ENCODE data around the gene ZNF14. TPM values are rescaled to one million over a fixed set of nuclear protein-coding genes. Genes with fewer than 3 reads are reported as not detected.

ZNF14 gene
- total RNA-seq, 1 donor from 2014 or later, result 21.0 TPM

DNA sequence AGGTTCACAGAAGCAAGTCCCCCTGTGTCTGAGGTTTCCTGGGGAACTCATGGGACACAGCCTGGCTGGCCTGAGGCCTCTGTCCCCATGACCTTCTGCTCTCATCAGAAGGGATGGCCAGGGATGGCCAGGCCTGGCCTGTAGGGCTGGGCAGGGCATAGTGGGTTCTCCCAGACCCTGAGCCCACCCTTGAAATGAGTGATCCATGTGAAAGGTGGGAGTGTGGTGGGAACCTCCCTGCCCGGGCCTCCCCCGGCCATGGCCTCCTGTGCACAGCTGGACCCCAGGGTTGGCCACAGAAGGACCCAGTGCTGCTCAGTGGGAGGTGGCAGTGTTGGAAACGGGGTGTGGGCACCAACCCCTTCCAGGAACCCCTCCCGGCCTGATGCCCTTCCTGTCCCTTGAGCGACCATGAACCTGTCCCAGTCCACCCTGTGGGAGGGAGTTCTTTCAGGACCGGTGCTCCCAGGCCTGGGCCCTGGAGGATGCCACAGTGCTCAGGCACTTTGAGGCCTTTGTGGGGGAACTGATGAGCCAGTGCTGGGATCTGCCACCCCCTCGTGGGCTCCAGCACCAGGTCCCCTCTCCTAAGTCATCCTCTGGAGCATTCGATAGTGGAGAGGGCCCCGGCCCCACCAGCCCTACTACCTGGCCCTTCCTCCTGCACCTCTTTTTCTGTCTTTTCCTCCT lies 15.5 kb upstream of the ZNF14 start:
- Histone ChIP-seq H3K4me1 (no peaks in the 10 kb centered on the region), H3F3A (ENCODE audit: low read depth) (no peaks in the 10 kb centered on the region), H3K9ac (no peak overlapping the region), H3K9me3 (ENCODE audit: low read depth) (no peaks in the 10 kb centered on the region), H3K4me2 (no peak overlapping the region), H3K4me3 (no peak overlapping the region), H3K79me2 (ENCODE audit: low read depth) (no peaks in the 10 kb centered on the region), H2AFZ (replicated peaks) (no peak overlapping the region), H3K36me3 (no peaks in the 10 kb centered on the region), H4K20me1 (ENCODE audit: low read depth) (no peaks in the 10 kb centered on the region), H3K27ac (no peak overlapping the region), H3K27me3 (no peaks in the 10 kb centered on the region)
- no peaks in the 10 kb centered on the region for H3K4me1 Mint-ChIP-seq
- H3K36me3 Mint-ChIP-seq, result no peaks in the 10 kb centered on the region
- TF ChIP-seq EZH2phosphoT487 (IDR thresholded peaks at IDR 0.05), result no peak
- no peak for TF ChIP-seq EZH2 (IDR thresholded peaks at IDR 0.05)
- TF ChIP-seq, protein P1, sequence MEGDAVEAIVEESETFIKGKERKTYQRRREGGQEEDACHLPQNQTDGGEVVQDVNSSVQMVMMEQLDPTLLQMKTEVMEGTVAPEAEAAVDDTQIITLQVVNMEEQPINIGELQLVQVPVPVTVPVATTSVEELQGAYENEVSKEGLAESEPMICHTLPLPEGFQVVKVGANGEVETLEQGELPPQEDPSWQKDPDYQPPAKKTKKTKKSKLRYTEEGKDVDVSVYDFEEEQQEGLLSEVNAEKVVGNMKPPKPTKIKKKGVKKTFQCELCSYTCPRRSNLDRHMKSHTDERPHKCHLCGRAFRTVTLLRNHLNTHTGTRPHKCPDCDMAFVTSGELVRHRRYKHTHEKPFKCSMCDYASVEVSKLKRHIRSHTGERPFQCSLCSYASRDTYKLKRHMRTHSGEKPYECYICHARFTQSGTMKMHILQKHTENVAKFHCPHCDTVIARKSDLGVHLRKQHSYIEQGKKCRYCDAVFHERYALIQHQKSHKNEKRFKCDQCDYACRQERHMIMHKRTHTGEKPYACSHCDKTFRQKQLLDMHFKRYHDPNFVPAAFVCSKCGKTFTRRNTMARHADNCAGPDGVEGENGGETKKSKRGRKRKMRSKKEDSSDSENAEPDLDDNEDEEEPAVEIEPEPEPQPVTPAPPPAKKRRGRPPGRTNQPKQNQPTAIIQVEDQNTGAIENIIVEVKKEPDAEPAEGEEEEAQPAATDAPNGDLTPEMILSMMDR (IDR thresholded peaks at IDR 0.05), result no peak
- H3K9me3 Mint-ChIP-seq, result peaks cover 46% of the 10 kb centered on the region
- H3K4me3 Mint-ChIP-seq, result no peak overlapping the region
- no peak for DNase-seq (ENCODE audit: low spot score)
- peaks cover 4% of the 10 kb centered on the region for H3K27me3 Mint-ChIP-seq (ENCODE audit: insufficient read depth, low read depth)
- no peak overlapping the region for H3K27ac Mint-ChIP-seq

DNA sequence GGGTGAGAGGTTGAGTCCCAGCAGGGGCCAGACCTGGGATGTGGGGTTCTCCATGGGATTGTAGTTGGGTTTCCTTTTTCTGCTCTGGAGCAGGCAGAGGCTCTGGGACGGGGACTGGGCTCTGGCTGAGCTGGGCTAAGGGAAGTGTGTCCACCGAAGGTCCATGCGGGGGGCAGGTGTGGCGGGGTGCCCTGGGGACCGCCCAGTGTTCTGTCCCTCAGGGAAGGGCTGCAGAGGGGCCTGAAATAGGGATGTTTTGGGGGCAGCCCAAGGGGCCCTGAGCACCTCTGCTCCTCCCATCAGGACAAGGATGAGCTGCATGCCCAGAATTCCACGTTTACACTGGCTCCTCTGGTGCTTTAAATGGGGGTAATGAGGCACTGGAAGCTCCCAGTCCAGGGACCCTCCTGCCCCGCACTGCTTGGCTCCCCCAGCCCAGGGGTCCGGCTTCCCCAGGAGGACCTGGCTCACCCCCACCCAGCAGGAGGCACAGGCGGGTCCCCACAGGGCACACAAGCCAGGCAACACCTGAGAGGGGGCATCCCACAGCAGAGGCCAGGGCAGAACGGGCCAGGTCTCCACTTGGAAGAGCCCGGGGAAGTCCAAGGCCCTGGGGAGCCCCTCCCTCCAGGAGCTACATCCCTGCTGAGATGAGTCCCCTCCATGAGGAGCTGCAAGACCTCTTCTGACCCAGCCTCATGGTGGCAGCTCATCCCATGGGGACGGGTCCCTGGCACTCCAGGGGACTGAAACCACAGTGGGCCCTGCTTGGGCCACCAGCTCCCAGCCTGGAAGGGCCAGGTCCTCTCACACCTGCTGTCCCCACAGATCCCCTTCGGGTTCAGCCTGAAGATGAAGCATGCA lies 14.7 kb upstream of the ZNF14 start:
- TF ChIP-seq EZH2 (IDR thresholded peaks at IDR 0.05), result no peak
- TF ChIP-seq, protein P1 (IDR thresholded peaks at IDR 0.05), result no peak
- TF ChIP-seq EZH2phosphoT487 (IDR thresholded peaks at IDR 0.05), result no peak
- H3K27me3 Mint-ChIP-seq (ENCODE audit: insufficient read depth, low read depth), result peaks cover 7% of the 10 kb centered on the region

GRCh38 chr19:19746286-19747213 lies 13.6 kb upstream of the ZNF14 start:
- Histone ChIP-seq H3K9ac (no peak overlapping the region), H3K27me3 (no peaks in the 10 kb centered on the region), H4K20me1 (ENCODE audit: low read depth) (no peaks in the 10 kb centered on the region), H3K79me2 (ENCODE audit: low read depth) (no peaks in the 10 kb centered on the region), H3K4me2 (no peak overlapping the region), H3K36me3 (no peaks in the 10 kb centered on the region), H3K27ac (no peak overlapping the region), H2AFZ (replicated peaks) (no peak overlapping the region), H3K4me1 (no peaks in the 10 kb centered on the region), H3K4me3 (no peak overlapping the region), H3F3A (ENCODE audit: low read depth) (no peaks in the 10 kb centered on the region), H3K9me3 (ENCODE audit: low read depth) (no peaks in the 10 kb centered on the region)
- Mint-ChIP-seq H3K4me1 (no peaks in the 10 kb centered on the region), H3K9me3 (peaks cover 35% of the 10 kb centered on the region), H3K27me3 (ENCODE audit: insufficient read depth, low read depth) (peaks cover 7% of the 10 kb centered on the region), H3K4me3 (no peak overlapping the region), H3K36me3 (no peaks in the 10 kb centered on the region), H3K27ac (no peak overlapping the region)
- DNase-seq (ENCODE audit: low spot score), result no peak
- TF ChIP-seq, protein P1 (IDR thresholded peaks at IDR 0.05), result no peak
- TF ChIP-seq EZH2 (IDR thresholded peaks at IDR 0.05), result no peak
- no peak for TF ChIP-seq EZH2phosphoT487 (IDR thresholded peaks at IDR 0.05)

More for the DNA sequence above, 14.7 kb upstream of the ZNF14 start:
- H3K36me3 Mint-ChIP-seq, result no peaks in the 10 kb centered on the region
- Histone ChIP-seq H3F3A (ENCODE audit: low read depth) (no peaks in the 10 kb centered on the region), H3K9me3 (ENCODE audit: low read depth) (no peaks in the 10 kb centered on the region), H3K27me3 (no peaks in the 10 kb centered on the region), H4K20me1 (ENCODE audit: low read depth) (no peaks in the 10 kb centered on the region), H2AFZ (replicated peaks) (no peak overlapping the region), H3K4me1 (no peaks in the 10 kb centered on the region), H3K9ac (no peak overlapping the region), H3K79me2 (ENCODE audit: low read depth) (no peaks in the 10 kb centered on the region), H3K36me3 (no peaks in the 10 kb centered on the region), H3K4me2 (no peak overlapping the region), H3K4me3 (no peak overlapping the region), H3K27ac (no peak overlapping the region)
- peaks cover 40% of the 10 kb centered on the region for H3K9me3 Mint-ChIP-seq
- H3K4me1 Mint-ChIP-seq, result no peaks in the 10 kb centered on the region
- no peak overlapping the region for H3K4me3 Mint-ChIP-seq
- no peak for DNase-seq (ENCODE audit: low spot score)
- H3K27ac Mint-ChIP-seq, result no peak overlapping the region
